ENCODE results near the gene NR3C2.
"Not testable (repeated sequence)": the region's sequence is repeated elsewhere in the genome, so short reads cannot be mapped to it uniquely, and the experiment has no call there.

The NR3C2 gene

GRCh38 chr4:148369919-148370318, 72.3 kb downstream of the NR3C2 start:
- FAIRE-seq (no peak), DNase-seq (ENCODE audit: low spot score) (no peak)

GRCh38 chr4:148367756-148368155, 74.5 kb downstream of the NR3C2 start:
- DNase-seq (ENCODE audit: low spot score) (no peak), FAIRE-seq (no peak)

GRCh38 chr4:148366251-148366650, 76.0 kb downstream of the NR3C2 start:
- peak; percentile 63 for FAIRE-seq

GRCh38 chr4:148364525-148364924, 77.7 kb downstream of the NR3C2 start:
- FAIRE-seq (no peak), DNase-seq (ENCODE audit: low spot score) (no peak)

More at GRCh38 chr4:148366251-148366650, 76.0 kb downstream of the NR3C2 start:
- no peak for DNase-seq (ENCODE audit: low spot score)

- FAIRE-seq: no peak
Measured at GRCh38 chr4:148359769-148360168, 82.4 kb downstream of the NR3C2 start.

GRCh38 chr4:148355442-148356123, 86.6 kb downstream of the NR3C2 start:
- FAIRE-seq (no peak), DNase-seq (ENCODE audit: low spot score) (no peak)

More at GRCh38 chr4:148359769-148360168, 82.4 kb downstream of the NR3C2 start:
- DNase-seq (ENCODE audit: low spot score): no peak

GRCh38 chr4:148354186-148354585, 88.0 kb downstream of the NR3C2 start:
- DNase-seq (ENCODE audit: low spot score) (no peak), FAIRE-seq (no peak)

- FAIRE-seq (no peak), DNase-seq (ENCODE audit: low spot score) (no peak)
Measured at GRCh38 chr4:148353571-148353970, 88.6 kb downstream of the NR3C2 start.

- FAIRE-seq (no peak), DNase-seq (ENCODE audit: low spot score) (no peak)
Measured at GRCh38 chr4:148349153-148349552, 93.1 kb downstream of the NR3C2 start.

- FAIRE-seq (no peak), DNase-seq (ENCODE audit: low spot score) (no peak)
Measured at GRCh38 chr4:148346657-148347056, 95.6 kb downstream of the NR3C2 start.

GRCh38 chr4:148345509-148345908, 96.7 kb downstream of the NR3C2 start:
- FAIRE-seq (no peak), DNase-seq (ENCODE audit: low spot score) (no peak)

GRCh38 chr4:148344941-148345340, 97.3 kb downstream of the NR3C2 start:
- DNase-seq (ENCODE audit: low spot score) (no peak), FAIRE-seq (no peak)

- FAIRE-seq: no peak
- no peak for DNase-seq (ENCODE audit: low spot score)
Measured at GRCh38 chr4:148344352-148344751, 97.9 kb downstream of the NR3C2 start.

- FAIRE-seq (no peak), DNase-seq (ENCODE audit: low spot score) (no peak)
Measured at GRCh38 chr4:148341980-148342800, 100.0 kb downstream of the NR3C2 start.

GRCh38 chr4:148335133-148335532, 107.1 kb downstream of the NR3C2 start:
- DNase-seq (ENCODE audit: low spot score) (no peak), FAIRE-seq (no peak)

GRCh38 chr4:148333265-148333664, 108.9 kb downstream of the NR3C2 start:
- DNase-seq (ENCODE audit: low spot score): no peak
- FAIRE-seq: no peak

- FAIRE-seq (no peak), DNase-seq (ENCODE audit: low spot score) (no peak)
Measured at GRCh38 chr4:148332486-148332885, 109.7 kb downstream of the NR3C2 start.

- no peak for FAIRE-seq
Measured at GRCh38 chr4:148330724-148331123, 111.5 kb downstream of the NR3C2 start.

GRCh38 chr4:148330161-148330560, 112.1 kb downstream of the NR3C2 start:
- no peak for FAIRE-seq
- no peak for DNase-seq (ENCODE audit: low spot score)

More at GRCh38 chr4:148330724-148331123, 111.5 kb downstream of the NR3C2 start:
- DNase-seq (ENCODE audit: low spot score): no peak

- DNase-seq (ENCODE audit: low spot score) (no peak), FAIRE-seq (no peak)
Measured at GRCh38 chr4:148329751-148330150, 112.5 kb downstream of the NR3C2 start.

- no peak for FAIRE-seq
Measured at GRCh38 chr4:148327683-148328082, 114.5 kb downstream of the NR3C2 start.

GRCh38 chr4:148323316-148323715, 118.9 kb downstream of the NR3C2 start:
- DNase-seq (ENCODE audit: low spot score); FAIRE-seq: not testable (repeated sequence)

More at GRCh38 chr4:148327683-148328082, 114.5 kb downstream of the NR3C2 start:
- no peak for DNase-seq (ENCODE audit: low spot score)

Data from RCC 7860 (cell line).